ENCODE measurements around the gene CACNG7. TPM values are rescaled to one million over a fixed set of nuclear protein-coding genes. Genes with fewer than 3 reads are reported as not detected.

CACNG7 gene
- total RNA-seq, 4 donors from 2014 or later, result not detected

DNA sequence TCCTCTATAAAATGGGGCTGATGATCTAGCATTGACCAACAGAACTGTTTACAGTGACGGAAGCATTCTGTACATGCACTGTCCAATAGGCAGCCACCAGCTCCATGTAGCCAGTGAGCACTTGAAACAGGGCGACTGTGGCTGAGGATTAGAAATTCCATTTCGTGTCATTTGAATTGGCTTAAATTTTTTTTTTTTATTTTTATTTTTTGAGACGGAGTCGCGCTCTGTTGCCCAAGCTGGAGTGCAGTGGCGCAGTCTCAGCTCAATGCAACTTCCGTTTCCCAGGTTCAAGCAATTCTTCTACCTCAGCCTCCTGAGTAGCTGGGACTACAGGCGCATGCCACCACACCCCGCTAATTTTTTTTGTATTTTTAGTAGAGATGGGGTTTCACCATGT is 24.0 kb upstream of the CACNG7 start:
- no peak for TF ChIP-seq CTCF (IDR thresholded peaks at IDR 0.05; ENCODE audit: low read depth)

DNA sequence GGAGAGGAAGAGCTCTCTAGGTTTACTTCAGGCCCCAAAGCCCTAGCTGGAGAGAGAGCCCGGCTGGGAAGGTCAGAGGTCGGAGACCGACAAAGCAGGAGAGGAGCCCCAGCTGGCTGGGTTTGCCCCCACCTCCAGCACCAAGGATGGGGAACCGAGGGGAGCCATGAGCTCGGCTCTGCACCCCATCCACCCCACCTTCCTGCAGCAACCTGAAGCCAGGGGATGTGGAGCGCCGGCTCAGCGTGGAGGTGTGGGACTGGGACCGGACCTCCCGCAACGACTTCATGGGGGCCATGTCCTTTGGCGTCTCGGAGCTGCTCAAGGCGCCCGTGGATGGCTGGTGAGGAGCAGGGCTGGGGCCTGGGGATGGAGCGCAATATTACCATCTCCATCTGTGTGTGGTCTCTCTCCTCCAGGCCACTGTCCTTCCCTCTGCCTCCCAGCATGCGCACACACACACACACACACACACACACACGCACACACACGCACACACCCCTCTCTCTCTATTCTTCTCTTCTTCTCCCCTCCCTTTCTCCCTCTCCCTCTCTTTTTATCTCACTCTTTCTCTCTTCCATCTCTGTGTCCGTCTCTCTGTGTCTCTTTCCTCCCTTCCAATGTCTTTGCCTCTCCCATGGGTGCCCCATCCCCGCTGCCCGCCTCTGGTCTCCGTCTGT is 16.6 kb upstream of the CACNG7 start:
- no peak for TF ChIP-seq CTCF (IDR thresholded peaks at IDR 0.05; ENCODE audit: low read depth)

DNA sequence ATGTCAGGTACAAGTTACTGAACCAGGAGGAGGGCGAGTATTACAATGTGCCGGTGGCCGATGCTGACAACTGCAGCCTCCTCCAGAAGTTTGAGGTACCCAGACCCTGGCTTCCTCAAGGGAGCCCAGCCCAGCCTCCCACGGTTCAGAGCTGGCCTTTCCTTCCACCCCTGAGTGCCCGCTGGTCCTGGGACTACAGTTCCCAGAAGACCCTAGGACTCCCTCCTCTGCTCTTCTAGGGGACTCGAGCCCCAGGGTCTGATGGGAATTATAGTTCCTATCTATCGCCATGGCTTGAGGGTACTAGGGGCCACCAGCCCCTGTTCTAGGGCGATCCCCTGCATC is 16.1 kb upstream of the CACNG7 start:
- no peak for TF ChIP-seq CTCF (IDR thresholded peaks at IDR 0.05; ENCODE audit: low read depth)

GRCh38 chr19:53894707-53895106 is 14.4 kb upstream of the CACNG7 start:
- TF ChIP-seq CTCF (IDR thresholded peaks at IDR 0.05; ENCODE audit: low read depth), result no peak

DNA sequence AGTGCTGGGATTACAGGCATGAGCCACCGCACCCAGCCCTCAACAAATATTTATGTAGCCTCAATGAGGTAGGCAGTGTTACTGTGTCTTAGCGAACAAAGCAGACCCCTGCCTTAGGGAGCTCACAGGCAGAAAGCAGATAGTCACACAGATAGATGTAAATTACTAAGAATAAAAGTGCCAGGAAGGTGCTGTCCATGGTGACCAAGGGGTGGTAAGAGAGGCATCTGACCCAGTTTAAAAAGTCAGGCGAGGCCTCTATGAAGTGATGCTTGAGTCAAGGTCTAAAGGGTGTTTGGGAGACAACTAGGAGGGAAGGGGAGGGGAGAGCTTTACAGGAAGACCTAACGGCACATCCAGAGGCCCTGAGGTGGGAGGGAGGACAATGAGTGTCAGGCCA is 12.4 kb upstream of the CACNG7 start:
- TF ChIP-seq CTCF (IDR thresholded peaks at IDR 0.05; ENCODE audit: low read depth), result no peak

- no peak for TF ChIP-seq CTCF (IDR thresholded peaks at IDR 0.05; ENCODE audit: low read depth)
Observed at GRCh38 chr19:53897459-53897858, 11.6 kb upstream of the CACNG7 start.

GRCh38 chr19:53898166-53898565 is 10.9 kb upstream of the CACNG7 start:
- TF ChIP-seq CTCF (IDR thresholded peaks at IDR 0.05; ENCODE audit: low read depth), result no peak
